UCSD-AML1 (cell line): ENCODE results near the gene BARHL1.
A peak's percentile ranks its signal among the peaks of the same experiment; 100 is the strongest.
"Not testable (repeated sequence)": the region's sequence is repeated elsewhere in the genome, so short reads cannot be mapped to it uniquely, and the experiment has no call there.

ENCODE experiments used
- DNase-seq: peaks from one replicate; lab custom pipeline; 2025; ENCODE audit not compliant: unreplicated experiment; lab: John Stamatoyannopoulos, UW

The BARHL1 gene

DNA sequence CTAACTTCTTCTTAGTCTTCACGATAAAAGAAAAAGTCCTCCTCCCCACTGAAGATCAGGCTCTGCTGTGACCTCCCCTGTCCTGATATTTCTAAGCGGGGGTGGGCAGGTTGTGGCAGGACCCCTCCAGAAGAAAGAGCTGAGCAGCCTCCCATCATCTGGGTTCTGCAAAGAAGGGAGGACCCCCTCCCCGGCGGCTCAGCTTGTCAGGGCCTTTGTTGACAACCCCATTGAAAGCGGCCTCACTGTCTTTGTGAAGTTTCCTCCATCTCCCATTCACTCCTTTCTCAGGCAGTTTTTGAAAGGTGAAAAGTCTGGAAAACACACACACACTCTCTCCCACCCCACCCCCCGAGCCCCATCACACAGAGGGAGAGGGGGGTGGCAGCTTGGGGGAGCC, 26.2 kb upstream of the BARHL1 start:
- no peak for DNase-seq

DNA sequence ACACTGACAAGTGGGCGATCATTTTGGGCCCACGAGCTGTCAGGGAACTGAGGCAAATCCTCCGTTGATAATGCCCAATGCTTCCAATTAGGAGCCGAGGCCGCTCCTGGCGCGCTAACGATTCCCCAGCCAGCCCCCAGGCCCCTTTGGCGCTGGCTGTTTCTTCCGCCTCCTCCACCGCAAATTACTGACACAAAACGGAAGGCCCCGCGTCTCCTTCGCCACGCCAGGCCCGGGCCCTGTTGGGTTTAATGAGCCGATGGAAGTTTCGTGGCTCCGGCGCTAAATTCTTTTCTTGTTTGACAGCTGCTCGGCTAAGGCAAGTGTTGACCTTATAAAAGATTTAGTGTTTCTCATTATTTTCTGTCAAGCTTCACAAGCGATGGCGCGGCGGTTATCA, 25.7 kb upstream of the BARHL1 start:
- no peak for DNase-seq

DNA sequence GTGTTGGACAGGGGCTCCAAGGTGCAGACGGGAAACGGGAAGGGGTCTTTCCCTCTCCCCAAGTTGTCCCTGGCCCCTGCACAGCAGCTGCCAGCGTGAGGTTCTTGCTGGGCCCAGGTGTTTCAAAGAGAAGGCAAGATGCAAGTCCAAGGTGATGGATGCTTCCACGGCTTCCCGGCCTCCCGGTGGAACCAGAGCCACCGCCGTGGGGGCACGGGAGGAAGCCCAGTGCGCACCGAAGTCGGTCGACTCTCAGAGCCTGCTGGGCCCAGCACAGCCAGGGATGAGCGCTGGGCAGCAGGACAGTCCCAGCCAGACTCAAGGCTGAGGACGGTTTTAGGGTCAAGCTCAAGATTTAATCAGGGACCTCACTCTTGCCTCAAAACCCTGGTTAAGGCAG, 25.2 kb upstream of the BARHL1 start:
- no peak for DNase-seq

DNA sequence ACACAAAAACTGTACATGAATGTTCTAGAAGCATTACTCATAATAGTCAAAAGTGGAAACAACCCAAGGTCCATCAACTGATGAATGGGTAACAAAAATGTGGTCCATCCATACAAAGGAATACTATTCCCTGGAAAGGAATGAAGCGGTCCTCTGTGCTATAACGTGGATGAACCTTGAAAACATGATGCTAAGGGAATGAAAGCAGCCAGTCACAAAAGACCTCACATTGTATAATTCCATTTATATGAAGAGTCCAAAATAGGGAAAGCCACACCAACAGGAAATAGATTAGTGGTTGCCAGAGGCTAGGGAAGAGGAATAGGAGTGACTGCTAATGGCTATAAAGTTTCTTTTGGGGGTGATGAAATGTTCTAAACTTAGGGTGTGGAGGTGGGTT, 22.7 kb upstream of the BARHL1 start:
- no peak for DNase-seq

DNA sequence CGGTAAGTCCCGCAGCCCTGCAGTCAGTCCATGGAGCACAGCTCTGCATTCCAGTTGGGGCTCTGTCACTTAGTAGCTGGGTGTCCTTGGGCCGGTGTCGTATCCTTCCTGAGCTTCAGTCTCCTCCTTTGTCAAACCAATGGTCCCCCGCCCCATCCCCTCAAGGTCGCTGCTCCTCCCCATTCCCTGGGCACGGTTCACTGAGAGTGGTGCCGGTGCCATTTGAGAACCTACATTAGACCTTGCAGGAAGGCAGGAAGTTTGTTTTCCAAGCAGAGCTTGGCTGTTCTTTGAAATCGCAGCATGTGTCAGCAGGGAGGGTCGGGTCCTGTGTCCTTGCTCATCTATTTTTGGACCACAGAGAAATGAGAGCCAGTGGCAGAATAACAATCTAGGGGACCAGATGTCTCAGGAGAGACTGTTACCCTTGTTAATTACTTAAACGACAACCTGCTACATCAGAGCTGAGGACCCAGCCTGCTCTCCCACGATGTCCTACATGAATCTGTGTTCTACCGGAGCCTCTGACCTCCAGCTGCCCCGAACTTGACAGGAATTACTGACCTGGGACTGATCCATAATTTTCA, 21.7 kb upstream of the BARHL1 start:
- no peak for DNase-seq

DNA sequence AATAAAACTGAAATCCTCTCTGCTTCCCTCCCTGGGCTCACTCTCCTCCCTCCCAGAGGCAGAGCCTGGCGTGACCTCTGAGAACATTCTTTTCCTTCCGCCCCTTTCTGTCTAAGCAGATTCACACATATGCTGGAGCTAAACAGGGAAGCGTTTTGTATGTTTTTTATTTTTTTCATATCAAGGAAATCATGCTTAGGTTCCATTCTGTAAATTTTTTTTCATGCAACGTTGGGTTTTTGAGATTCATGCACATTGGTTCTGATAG, 20.2 kb upstream of the BARHL1 start:
- DNase-seq: no peak

DNA sequence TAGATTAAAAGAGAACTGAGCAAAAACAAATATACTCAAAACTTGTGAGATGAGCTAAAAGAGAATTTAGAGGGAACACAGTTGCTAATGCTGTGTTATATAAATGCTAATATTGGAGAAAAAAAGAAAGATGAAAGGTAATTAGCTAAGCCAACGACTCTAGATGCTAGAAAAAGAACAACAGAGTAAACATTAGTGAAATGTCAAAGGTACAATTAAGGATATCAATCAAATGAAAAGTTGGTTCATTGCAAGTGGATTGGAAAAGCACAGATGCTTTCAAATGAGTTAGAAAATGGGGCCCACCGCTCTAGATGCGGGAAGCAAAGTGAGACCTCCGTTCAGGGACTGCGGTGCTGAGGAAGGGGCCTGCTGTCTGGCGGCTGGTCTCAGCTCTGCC, 17.9 kb upstream of the BARHL1 start:
- DNase-seq: no peak

DNA sequence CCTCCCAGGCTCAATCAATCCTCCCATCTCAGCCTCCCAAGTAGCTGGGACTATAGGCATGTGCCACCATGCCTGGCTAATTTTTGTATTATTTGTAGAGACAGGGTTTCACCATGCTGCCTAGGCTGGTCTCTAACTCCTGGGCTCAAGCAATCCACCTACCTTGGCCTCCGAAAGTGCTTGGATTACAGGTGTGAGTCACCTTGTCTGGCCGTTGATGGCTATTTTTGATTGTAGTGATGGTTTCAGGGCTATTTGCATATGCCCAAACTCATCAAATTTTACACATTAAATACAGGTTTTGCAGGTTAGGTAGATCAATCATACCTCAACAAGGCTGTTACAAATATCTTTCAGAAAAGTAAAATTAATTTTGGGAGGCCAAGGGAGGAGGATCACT, 13.6 kb upstream of the BARHL1 start:
- not testable (repeated sequence) for DNase-seq

DNA sequence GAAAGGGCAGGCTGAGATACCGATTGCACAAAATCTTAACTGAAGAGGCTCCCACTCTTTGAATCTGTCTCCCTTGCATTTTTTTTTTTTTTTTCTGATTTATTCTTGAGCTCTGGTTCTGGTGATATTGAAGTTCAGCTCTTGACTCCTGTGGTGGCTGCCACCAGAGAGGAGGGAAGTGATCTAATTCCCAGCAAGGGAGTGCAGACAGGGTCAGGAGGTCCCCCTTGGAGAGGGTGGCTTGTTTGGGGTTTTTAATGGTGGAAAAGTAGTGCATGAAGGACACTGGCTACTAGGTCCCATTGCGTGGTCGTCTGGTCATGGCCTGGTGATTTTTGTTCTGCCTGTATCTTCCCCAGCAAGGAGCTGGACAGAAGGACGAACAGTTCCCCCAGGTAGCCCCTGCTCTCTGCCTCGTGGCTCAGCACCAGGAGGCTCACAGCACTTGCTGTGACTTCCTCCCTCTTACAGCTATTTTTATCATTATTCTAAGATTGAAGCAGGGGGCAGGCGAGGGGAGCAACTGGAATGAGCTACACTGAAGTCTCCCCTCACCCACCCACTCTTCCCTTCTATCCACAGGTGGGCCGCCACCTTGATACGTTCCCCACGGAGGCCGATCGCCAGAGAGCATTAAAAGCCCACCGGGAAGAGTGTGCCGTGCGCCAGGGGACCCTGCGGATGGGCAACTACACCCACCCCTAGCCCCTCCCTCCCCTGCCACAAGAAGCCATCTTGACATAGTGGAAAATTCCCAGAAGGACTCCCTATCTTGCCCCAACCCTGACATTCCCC, 10.4 kb upstream of the BARHL1 start:
- DNase-seq: no peak

DNA sequence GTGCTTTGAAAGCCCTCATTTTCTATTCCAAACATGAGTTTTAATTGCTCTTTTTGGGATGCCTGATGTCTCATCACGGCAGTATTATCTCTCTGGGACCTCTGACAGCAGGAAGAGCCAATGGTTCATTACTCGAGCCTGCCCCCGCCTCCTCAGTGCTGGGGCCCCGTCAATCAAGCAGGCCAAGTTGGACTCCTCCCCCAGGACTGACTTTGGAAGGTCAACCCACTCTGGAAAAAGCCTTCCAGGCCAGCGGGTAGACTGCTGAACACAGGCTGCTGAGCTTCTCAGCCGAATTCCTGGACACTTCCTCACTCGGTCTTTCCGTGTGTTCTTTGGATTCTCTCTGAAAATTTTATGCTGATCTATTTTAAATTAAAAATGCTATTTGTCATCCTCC, 9.5 kb upstream of the BARHL1 start:
- DNase-seq: no peak

DNA sequence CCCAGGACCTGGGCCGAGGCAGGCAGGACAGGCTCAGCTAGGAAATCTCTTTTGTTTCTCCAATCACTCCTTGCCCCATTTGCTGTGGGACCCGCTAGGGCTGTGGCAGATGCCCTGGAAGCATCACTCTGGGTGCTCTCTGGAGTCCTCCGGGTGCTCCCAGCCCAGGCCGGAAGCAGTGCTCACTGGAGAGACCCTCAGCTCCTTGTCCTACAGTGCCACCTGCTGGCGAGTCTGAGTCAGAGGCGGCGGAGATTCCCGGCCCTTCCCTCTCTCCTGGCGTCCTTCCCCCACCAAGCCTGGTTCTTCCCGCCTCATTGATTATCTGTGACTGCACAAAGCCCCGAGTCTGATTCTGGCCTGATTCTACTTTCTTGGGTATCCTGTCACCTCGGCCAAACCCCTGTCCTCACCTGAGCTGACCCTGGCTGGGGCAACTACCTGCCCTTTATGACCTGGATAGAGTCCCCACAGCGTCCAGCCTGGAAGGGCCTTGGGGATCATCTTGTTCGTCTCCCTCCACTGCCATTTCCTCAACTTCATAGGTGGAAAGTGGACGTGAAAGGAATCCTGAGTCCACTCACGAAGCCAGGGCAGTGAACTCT, 7.3 kb upstream of the BARHL1 start:
- peak; percentile 72 for DNase-seq

DNA sequence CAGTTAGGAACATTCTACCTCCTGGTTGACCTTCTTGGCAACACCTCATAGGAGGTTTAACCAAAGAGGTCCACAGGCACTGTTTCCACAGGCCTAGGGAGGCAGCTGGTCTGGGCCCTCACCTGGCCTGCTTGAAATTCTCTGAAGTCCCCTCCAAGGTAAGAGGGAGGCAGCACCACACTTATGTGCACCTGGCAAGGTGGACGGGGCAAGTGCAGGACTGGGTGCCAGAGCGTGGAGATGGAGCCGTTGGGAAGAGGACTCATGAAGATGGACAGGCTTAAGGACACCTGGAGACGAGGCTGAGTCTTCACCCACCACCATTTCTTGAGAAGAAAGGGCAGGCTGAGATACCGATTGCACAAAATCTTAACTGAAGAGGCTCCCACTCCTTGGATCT, 6.6 kb upstream of the BARHL1 start:
- DNase-seq: no peak

DNA sequence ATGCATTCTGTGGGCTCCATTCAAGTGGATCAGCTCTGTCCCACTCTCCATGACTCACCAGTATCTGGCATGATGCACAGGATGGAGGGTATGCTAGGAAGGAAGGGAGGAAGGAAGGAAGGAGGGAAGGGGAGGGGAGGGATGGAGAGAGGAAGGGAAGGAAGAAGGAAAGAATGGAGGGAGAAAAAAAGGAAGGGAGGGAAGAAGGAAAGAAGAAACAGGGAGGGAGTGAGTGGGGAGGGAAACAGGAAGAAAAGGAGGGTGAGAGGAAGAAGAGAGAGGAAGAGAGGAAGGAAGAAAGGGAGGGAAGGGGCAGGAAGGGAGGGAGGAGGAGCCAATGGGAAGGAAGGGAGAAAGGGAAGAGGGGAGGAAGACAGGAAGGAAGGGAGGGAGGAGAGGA, 5.3 kb upstream of the BARHL1 start:
- DNase-seq: no peak

DNA sequence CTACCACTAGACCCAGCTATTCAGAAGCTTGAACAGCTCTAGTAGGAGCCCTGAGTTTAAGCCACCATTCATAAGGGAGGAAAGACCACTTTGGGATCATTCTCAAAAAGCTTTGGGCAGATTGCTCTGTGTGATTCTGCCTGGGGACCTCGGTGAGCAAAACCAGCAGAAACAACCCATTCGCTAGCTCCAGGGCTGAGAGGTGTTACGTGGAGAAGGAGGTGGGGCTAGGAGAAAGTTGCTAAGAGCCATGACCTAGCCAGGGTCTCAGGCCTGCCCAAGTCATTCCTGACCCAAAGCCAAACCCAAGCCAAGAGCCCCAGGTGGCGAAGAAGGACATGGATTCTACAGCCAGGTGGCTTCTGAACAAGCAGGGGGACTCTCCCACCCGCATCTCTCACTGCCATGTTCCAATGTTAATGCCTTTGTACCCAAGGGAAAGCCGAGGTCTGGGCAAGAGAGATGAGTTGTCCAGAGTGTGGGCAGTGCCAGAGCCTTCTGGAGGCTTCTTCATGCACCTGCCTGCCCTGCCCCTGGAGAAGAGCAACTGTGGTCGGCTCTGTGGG, 4.0 kb upstream of the BARHL1 start:
- DNase-seq: no peak

DNA sequence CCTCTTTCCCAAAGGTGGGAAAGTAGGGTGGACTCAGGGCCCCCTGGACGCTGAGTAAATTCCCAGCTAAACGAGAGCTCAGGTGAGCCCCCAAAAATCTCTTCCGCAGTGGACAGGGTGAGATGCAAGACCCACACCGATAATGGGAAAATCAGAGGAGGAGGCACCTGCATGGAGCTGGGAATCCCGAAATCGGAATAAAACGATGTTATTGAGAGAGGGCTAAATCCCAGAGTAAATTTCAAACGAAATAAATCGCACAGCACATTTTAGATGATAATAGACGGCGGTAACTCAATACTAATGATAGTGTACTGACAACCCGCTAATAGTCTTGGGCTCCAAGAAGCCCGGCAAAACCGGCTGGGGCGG, 3.0 kb upstream of the BARHL1 start:
- no peak for DNase-seq

DNA sequence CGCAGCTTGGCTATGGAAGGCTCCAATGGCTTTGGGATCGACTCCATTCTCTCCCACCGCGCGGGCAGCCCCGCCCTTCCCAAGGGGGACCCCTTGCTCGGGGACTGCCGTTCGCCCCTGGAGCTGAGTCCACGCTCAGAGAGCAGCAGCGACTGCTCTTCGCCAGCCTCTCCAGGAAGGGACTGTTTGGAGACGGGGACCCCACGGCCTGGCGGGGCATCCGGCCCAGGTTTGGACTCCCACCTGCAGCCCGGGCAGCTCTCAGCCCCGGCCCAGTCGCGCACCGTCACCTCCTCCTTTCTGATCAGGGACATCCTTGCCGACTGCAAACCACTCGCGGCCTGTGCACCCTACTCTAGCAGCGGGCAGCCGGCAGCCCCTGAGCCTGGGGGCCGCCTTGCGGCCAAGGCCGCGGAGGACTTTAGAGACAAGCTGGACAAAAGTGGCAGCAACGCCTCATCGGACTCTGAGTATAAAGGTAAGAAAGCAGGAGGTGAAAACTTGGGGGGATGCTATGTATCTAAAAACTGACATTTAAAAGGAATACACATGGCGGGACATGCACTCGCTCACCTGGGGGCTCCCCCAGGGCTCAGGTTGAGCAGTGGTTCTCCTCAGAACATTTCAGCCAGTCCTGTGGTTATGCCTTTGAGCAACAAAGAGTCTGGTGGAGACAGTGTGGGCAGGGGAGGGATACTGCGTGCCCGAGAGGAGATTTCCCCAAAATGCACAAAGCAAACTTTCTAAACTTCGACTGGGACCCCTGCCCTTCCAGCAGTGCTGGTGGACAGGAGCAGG, 579 bp downstream of the BARHL1 start:
- DNase-seq: no peak

DNA sequence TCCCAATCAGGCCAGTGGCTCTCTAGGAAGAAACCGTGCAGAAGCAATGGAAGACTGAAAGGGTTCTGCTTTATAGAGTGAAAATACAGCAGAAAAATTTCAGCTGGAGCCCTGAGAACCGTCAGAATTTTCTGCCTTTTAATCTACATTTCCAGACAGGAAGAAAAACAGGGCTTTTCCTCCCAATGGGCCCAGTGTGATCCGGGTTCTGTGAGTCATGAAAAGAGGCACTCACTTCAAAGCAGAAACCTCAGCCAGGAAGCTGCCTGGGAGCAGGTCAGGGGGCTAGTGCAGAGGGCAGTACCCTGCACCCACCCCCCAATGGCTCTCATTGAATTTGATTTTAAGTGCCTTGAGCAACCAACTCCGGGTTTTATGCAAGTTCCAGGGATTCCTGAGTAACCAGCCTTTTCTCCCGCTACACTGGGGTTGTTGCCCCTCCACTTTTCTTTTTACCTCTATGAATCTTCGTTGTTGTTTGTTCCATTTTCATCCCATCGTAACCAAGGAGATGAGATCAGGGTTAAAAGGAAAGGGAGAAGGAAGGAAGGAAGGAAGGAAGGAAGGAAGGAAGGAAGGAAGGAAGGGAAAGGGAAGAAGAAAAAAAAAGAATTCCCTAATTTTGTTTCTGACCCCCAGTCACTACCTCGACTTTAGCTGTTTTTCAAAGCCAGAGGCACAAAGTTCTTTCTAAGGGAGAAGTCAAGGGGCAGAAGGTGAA, 1.3 kb downstream of the BARHL1 start:
- no peak for DNase-seq

DNA sequence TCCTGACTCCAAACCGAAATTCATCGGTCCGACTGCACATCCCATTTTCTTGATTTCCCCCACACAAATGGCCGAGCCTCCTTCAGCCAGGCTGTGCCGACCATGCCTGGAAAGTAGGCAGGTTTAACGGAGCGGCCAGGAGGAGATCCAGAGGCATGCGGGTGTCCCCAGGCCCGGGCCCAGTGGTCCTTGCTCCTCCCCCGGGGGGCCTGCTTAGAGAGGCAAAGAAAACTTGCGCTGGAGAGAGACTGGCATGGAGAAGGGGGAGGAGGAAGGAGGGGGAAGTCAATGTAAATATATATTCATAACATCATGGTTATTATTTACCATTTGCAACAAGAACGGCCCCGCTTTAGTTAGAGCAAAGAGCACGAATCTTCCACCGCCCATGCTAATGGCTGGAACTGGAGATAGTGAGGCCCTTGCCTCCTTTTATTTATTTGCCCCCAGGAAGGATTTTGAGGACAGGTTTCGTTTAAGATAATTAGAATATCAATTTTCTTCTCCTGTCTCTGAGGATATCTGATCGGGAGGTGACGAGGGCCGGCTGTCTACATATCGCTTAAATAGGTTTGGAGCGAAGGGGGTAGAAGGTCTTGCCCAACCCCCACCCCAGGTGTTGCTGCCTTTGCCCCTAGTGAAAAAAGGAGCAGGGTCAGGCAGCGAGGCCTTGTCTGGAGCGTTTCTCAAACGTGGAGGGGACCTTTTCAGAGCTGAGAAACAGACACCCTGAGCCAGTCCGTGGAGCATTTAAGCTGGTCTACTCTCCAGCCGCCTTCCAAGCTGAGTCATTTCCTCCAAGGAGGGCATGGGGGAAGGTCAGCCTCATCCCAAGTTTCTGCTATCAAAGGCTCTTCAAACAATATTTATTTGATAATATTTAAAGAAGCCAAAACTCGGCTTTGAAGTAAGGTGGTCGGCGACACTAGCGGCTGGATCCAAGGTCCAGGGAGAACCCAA, 2.5 kb downstream of the BARHL1 start:
- no peak for DNase-seq

DNA sequence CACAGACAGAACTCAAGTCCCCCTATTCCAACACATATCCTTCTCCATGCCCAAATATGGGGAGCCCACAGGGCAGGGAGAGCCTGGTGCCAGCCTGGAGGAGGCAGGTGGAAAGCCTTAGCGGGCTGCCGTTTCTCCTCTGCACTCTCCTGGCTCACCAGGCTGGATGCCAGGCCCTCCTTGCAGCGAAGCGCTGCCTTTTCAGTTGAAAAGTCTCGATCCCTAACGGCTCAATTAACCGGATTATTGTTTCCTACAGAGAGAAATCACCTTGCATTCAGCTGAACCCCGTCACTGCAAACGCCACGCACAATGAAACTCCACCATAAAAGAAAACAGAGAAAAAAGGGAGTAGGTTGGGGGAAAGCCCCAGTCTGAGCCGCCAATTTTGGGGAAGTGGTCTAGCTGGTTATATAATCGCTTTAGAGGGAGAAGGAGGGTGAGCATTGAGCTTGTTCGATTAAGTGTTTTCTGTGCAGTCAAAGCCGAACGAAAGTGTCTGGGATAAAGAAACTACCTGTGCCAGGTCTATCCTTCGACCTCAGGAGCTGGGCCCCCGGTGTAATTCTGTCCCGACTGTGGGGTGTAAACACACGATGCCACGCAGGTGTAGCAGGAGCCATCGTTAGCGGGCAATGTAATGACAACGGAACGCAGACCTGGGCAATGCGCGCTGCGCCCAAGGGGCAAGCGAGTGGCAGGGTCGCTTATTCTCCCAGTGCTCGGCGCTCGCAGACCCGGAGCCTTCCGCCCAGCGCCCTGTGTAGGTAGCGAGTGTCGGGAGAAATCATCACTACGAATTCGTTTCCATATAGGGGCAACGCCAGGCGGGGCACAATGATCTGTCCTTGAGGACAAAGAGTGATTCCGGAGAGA, 3.8 kb downstream of the BARHL1 start:
- no peak for DNase-seq
